Right cardiac atrium (tissue), 5 donors: ENCODE measurements around the gene CIDEB. TPM values are rescaled to one million over a fixed set of nuclear protein-coding genes. Genes with fewer than 3 reads are reported as not detected.

ENCODE experiments used
- ATAC-seq, 2 donors: fragments of 200-7000 bp; cut with Tn5 transposase; one replicate each; pipeline versions ENCODE4 v1.8.0 to v1.9.1; 2020; ENCODE audit warnings: moderate library complexity in 2 of 2, mild to moderate bottlenecking in 1 of 2
- DNase-seq, 3 donors: peaks; one replicate each; pipeline ENCODE4 v3.0.0-alpha.2; 2020
- H3K27ac ChIP-seq: one replicate; pipeline ENCODE4 v1.5.1; 2013; ENCODE audit warnings: mild to moderate bottlenecking, low read length, control low read depth, moderate library complexity
- H3K27me3 ChIP-seq: one replicate; pipeline ENCODE4 v1.6.1; 2013; ENCODE audit not compliant: control insufficient read depth, insufficient read depth
- H3K4me1 ChIP-seq: one replicate; pipeline ENCODE4 v1.6.1; 2013; ENCODE audit warnings: low read length; ENCODE audit not compliant: control insufficient read depth, insufficient read depth
- H3K4me3 ChIP-seq: one replicate; pipeline ENCODE4 v1.5.1; 2013; ENCODE audit warnings: low read length, control low read depth
- H3K9me3 ChIP-seq: one replicate; pipeline ENCODE4 v1.6.1; 2013; ENCODE audit warnings: low read length; ENCODE audit not compliant: control insufficient read depth
- WGBS: extraction: QIAGEN DNeasy Blood & Tissue Kit; methylation state at CpG from one replicate; pipeline ENCODE4 v1.1.7; 2013; 5-methylcytosine and 5-hydroxymethylcytosine counted together
- intact Hi-C, 4 donors: fragments of 100-400 bp; cut with DNase I; formaldehyde crosslinking; loops; one replicate each; pipeline versions ENCODE4 v1.11.0 to v1.14.0; 2022 to 2023
- polyA plus RNA-seq: library from polyadenylated mRNA; stranded (reverse); fragments of 200-250 nt; gene quantifications from one replicate; pipeline ENCODE4 v1.2.3, GENCODE V29; 2013
- total RNA-seq, 4 donors: library from RNA; stranded (reverse); fragmentation: NEBNext Ultra II Directional; extraction: Animal tissue kit (Norgen Biotek cat#: 25700); gene quantifications; one replicate each; pipeline ENCODE4 v1.2.1, GENCODE V29; 2021
- donor health status: healthy with polysubstance abuse.
- donor health status: DM: no; HTN: yes; CAD: no.
- donor health status: DM: no; HTN: no; CAD: no.
- donor health status: DM: no; HTN: yes; CAD: no; lungs with severe emphysema.
- donor health status: DM: yes; HTN: yes; CAD: no.

CIDEB gene
- total and polyA plus RNA-seq, 5 donors: 3.6 to 8.5 (median 6.0) TPM

- intact Hi-C loops: no loop called here
- Histone ChIP-seq H3K9me3 (no peaks in the 10 kb centered on the region), H3K27ac (no peak overlapping the region), H3K4me1 (peaks cover 2% of the 10 kb centered on the region), H3K27me3 (no peaks in the 10 kb centered on the region), H3K4me3 (no peak overlapping the region)
- no peak for DNase-seq
- no peak for ATAC-seq
- 96% methylated on average over 4 of the region's 4 CpGs for WGBS
Observed at GRCh38 chr14:24342889-24343288, 35.1 kb upstream of the CIDEB start.

GRCh38 chr14:24340606-24341005 lies 32.8 kb upstream of the CIDEB start:
- Histone ChIP-seq H3K4me3 (no peak overlapping the region), H3K27ac (no peak overlapping the region), H3K9me3 (no peaks in the 10 kb centered on the region), H3K27me3 (no peaks in the 10 kb centered on the region), H3K4me1 (peaks cover 2% of the 10 kb centered on the region)
- no peak for DNase-seq
- intact Hi-C loops: no loop called here
- no peak for ATAC-seq
- WGBS: 93% methylated on average over 1 of the region's 1 CpG

DNA sequence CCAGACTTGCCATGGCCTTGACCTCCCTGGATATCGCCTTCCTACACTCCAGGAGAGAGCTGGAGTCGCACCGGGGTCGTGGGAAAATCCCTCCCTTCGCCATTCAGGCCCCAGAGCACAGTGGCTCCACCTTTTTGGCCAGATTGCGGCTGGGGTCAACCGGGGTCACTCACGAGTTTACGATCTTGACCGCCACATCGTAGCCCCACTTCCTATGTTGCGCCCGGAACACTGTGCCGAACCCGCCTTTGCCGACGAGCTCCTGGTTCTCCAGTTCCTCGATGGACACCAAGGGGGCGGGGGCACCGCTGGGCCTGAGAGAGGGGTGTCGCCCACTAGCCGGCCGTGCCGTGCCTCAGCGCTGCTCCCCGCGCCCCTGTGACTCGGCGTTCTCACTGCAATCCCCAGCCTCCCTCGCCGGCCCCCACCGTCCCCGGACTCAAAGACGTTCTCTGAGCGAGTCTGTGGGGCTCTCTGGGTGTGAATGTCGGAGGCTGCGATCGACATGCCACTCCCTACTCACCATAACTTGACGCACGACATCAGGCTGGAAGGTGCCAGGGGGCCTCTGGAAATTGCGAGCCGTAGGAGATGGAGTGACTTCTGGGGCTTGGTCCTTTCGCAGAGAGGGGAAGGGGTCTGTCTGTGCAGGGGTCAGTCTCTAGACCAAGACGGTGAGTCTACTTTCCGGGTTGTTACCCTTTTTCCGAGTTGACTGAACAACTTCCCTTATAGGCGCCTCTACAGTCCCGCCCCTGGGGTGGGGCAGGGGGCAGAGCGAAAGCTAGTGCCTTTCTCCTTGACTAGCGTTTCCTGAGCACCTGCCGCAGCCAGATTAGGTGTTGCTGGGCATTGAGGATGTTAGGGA lies 31.7 kb upstream of the CIDEB start, which contains the start of gene RIPK3:
TSS of gene RIPK3 (minus strand) at position 708 of the 868 bp plus-strand sequence. CDS start at position 543, 165 bp downstream.
- ATAC-seq (peak; percentile 59 to 67), DNase-seq (peak; percentile 71 to 85 (median 80))

GRCh38 chr14:24338843-24339242 lies 31.1 kb upstream of the CIDEB start:
- WGBS: 80% methylated on average over 14 of the region's 14 CpGs
- H3K27me3 ChIP-seq: no peaks in the 10 kb centered on the region
- intact Hi-C loops: no loop called here
- DNase-seq (no peak), ATAC-seq (no peak)
- H3K4me1 ChIP-seq: peaks cover 2% of the 10 kb centered on the region
- peak overlapping the region; percentile 50 for H3K4me3 ChIP-seq
- no peak overlapping the region for H3K27ac ChIP-seq
- H3K9me3 ChIP-seq: no peaks in the 10 kb centered on the region

More for the DNA sequence above, 31.7 kb upstream of the CIDEB start, which contains the start of gene RIPK3:
- H3K27me3 ChIP-seq: no peaks in the 10 kb centered on the region
- peak within 1 kb of the TSS; percentile 2 for H3K27ac ChIP-seq
- intact Hi-C loops: no loop called here
- no peaks in the 10 kb centered on the region for H3K9me3 ChIP-seq
- peaks cover 2% of the 10 kb centered on the region for H3K4me1 ChIP-seq
- 11% methylated on average over 51 of the region's 51 CpGs for WGBS
- H3K4me3 ChIP-seq: peak within 1 kb of the TSS; percentile 50

- no peak overlapping the region for H3K27ac ChIP-seq
- H3K4me3 ChIP-seq: no peak overlapping the region
- ATAC-seq (no peak), DNase-seq (no peak)
- intact Hi-C loops: no loop called here
- no peaks in the 10 kb centered on the region for H3K9me3 ChIP-seq
- 95% methylated on average over 8 of the region's 8 CpGs for WGBS
- peaks cover 2% of the 10 kb centered on the region for H3K4me1 ChIP-seq
- no peaks in the 10 kb centered on the region for H3K27me3 ChIP-seq
Observed at GRCh38 chr14:24337824-24338175, 30.0 kb upstream of the CIDEB start.

DNA sequence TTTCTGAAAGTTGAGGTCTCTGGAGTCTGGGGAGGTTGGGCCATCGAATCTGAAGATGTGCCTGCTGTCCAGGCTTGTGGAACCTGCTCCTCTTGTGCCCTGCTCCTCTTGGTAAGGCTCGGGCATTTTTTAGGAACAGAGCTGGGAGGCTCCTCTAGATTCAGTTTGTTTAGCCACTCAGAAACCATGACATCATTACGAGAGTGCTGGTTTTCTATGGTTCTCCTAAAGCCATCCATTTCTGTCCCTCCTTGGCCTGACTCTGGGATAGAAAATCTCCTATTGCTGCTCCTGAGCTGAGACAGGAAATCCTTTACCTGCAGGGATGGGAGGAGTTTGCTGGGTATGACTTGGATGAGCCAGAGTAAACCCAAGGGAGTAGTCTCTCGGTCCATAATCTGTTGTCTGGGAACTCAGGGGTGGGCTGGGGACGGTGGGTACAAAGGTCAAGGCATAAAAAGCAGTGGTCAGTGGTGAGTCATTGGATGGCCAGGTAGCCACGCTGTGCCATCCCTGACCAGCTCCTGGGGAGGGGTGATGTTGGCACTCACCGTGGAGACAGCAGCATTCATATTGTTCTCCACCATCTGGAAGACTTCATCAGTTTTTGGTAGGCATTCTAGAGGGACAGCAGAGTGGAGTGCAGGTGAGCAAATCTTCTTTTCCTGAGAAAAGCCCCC lies 29.5 kb upstream of the CIDEB start:
- H3K4me1 ChIP-seq: peaks cover 2% of the 10 kb centered on the region
- H3K9me3 ChIP-seq: no peaks in the 10 kb centered on the region
- H3K27ac ChIP-seq: no peak overlapping the region
- no peak for ATAC-seq
- H3K4me3 ChIP-seq: no peak overlapping the region
- DNase-seq: no peak
- intact Hi-C loops: no loop called here
- no peaks in the 10 kb centered on the region for H3K27me3 ChIP-seq
- WGBS: 88% methylated on average over 7 of the region's 7 CpGs

DNA sequence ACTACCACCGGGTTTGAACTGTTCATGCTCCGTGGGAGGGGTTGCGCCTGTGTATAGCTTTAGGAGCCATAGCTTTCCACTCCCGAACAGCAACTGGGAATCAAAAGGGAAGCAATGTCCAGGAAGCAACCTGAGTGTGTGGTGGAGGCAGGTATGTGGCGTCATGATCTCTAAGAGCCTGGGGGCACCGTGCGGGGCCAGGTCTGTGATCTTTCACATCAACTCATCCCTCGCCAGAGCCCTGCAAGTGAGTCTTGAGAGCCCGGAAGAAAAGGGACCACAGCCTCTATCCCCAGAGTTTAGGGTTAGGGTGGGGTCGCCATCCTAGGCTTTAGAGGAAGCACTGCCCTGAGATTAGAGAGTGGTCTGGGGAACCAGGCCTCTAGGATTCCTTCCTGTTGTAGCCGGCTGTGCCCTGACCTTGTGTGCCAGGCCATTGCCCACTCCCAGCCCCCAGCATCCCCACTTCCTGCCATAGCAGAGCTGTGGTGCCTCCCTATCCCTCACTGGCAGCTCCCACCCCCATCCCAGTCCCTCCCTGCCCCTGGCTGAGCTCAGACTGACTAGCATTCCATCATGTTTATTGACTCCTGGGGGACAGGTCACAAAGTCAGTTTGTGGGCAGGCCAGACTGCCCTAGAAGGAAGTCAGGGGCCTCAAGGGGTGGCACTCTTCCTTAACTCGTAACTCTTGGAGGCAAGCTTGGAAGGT lies 27.8 kb upstream of the CIDEB start:
- Histone ChIP-seq H3K4me1 (peaks cover 2% of the 10 kb centered on the region), H3K9me3 (no peaks in the 10 kb centered on the region), H3K4me3 (no peak overlapping the region), H3K27ac (peak overlapping the region; percentile 8), H3K27me3 (no peaks in the 10 kb centered on the region)
- DNase-seq (no peak), ATAC-seq (peak in 1 of 2 donors; percentile 6)
- intact Hi-C loops: no loop called here
- 69% methylated on average over 12 of the region's 12 CpGs for WGBS

GRCh38 chr14:24334431-24335291 lies 26.9 kb upstream of the CIDEB start, which contains the start of gene ADCY4:
TSS of gene ADCY4 (minus strand) at chr14:24335071. CDS start at chr14:24334652, 419 bp downstream.
- DNase-seq: peak; percentile 73 to 90 (median 88)
- ATAC-seq: peak; percentile 40 to 62
- no peaks in the 10 kb centered on the region for H3K27me3 ChIP-seq
- peaks cover 2% of the 10 kb centered on the region for H3K4me1 ChIP-seq
- H3K4me3 ChIP-seq: peak within 1 kb of the TSS; percentile 60
- no peaks in the 10 kb centered on the region for H3K9me3 ChIP-seq
- intact Hi-C loops: loop anchor here in 1 of 4 donors (5.0 kb wide), 1 partner anchor 103 kb away; no protein-coding TSS in a partner anchor
- 3% methylated on average over 65 of the region's 65 CpGs for WGBS
- H3K27ac ChIP-seq: peak within 1 kb of the TSS; percentile 74

DNA sequence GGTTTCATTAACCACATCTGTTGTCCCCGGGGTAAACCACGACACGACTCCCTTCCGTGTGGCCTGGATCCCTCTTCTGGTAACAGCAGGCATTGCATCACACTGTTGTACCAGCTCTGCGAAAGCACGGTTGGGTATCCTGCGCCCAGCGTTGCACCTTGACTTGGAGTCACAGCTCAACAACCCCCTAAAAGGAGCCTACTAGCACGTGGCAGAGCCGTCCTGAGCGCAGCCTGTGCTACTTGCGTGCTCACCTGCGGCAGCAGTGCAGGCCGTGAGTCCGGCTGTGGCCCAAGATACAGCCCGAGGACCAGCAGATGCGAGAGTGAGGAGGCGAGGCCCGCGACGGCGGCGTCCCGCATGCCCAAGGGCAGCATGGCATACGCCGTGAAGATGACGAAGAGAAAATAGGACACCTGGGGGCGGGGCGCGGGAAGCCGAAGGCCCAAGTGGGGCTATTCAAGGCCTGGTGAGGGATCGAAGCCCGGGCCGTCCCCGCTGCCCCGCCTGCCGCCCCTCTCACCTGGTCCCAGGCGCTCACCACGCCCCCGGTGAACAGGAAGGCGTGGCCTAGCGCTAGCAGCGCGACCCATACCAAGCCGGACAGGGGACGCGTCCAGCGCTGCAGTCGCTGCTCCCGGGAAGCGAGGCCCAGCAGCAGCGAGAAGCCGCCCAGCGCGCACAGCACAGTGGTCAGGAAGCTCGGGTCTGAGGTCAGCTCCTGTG lies 24.7 kb upstream of the CIDEB start:
- intact Hi-C loops: loop anchor here (2.0 to 5.0 kb wide), 4 partner anchors 96 to 105 kb away; partner anchors contain the start of genes CBLN3 (in 1 of the 4) and KHNYN (in 1 of the 4)
- Histone ChIP-seq H3K4me1 (no peaks in the 10 kb centered on the region), H3K4me3 (peak overlapping the region; percentile 2), H3K9me3 (no peaks in the 10 kb centered on the region), H3K27ac (no peak overlapping the region), H3K27me3 (no peaks in the 10 kb centered on the region)
- 23% methylated on average over 56 of the region's 56 CpGs for WGBS
- ATAC-seq (peak; percentile 32 to 48), DNase-seq (peak; percentile 72 to 84 (median 79))
